Measurements from ENCODE around the gene GALNS. TPM values are rescaled to one million over a fixed set of nuclear protein-coding genes. Genes with fewer than 3 reads are reported as not detected.

Gene GALNS
- total RNA-seq, 4 donors from 2014 or later, result 1.8 to 36.2 (median 16.4) TPM

GRCh38 chr16:88800277-88800592 is 56.5 kb downstream of the GALNS start:
- TF ChIP-seq CTCF (IDR thresholded peaks at IDR 0.05), result no peak
- TF ChIP-seq POLR2A (IDR thresholded peaks at IDR 0.05), result no peak
- Histone ChIP-seq H3K27ac (no peak overlapping the region), H3K4me3 (no peak overlapping the region), H3K27me3 (no peaks in the 10 kb centered on the region), H3K4me1 (peaks cover 0 to 9% of the 10 kb centered on the region in 2 donors), H3K36me3 (no peaks in the 10 kb centered on the region), H3K9me3 (no peaks in the 10 kb centered on the region)
- no peak for DNase-seq
- intact Hi-C loops (cut with DNase I; ENCODE audit: low total_unique reads), result no loop called here

GRCh38 chr16:88799569-88800276 is 57.0 kb downstream of the GALNS start:
- DNase-seq, result no peak
- Histone ChIP-seq H3K36me3 (no peaks in the 10 kb centered on the region), H3K4me3 (no peak overlapping the region), H3K27ac (no peak overlapping the region), H3K27me3 (no peaks in the 10 kb centered on the region), H3K4me1 (peaks cover 0 to 9% of the 10 kb centered on the region in 2 donors), H3K9me3 (no peaks in the 10 kb centered on the region)
- intact Hi-C loops (cut with DNase I; ENCODE audit: low total_unique reads), result no loop called here
- TF ChIP-seq POLR2A (IDR thresholded peaks at IDR 0.05), result no peak
- TF ChIP-seq CTCF (IDR thresholded peaks at IDR 0.05), result no peak

- TF ChIP-seq CTCF (IDR thresholded peaks at IDR 0.05), result no peak
- no peak for TF ChIP-seq POLR2A (IDR thresholded peaks at IDR 0.05)
- Histone ChIP-seq H3K9me3 (no peaks in the 10 kb centered on the region), H3K36me3 (no peaks in the 10 kb centered on the region), H3K4me1 (peaks cover 0 to 3% of the 10 kb centered on the region in 2 donors), H3K27me3 (no peaks in the 10 kb centered on the region), H3K4me3 (no peak overlapping the region), H3K27ac (no peak overlapping the region)
- no peak for DNase-seq
- intact Hi-C loops (cut with DNase I; ENCODE audit: low total_unique reads), result no loop called here
These were observed 57.8 kb downstream of the GALNS start for GRCh38 chr16:88798772-88799455.

- Histone ChIP-seq H3K27ac (no peak overlapping the region), H3K4me1 (no peaks in the 10 kb centered on the region), H3K27me3 (peaks cover 0 to 7% of the 10 kb centered on the region in 2 donors), H3K9me3 (no peaks in the 10 kb centered on the region), H3K36me3 (no peaks in the 10 kb centered on the region), H3K4me3 (no peak overlapping the region)
- no peak for DNase-seq
- intact Hi-C loops (cut with DNase I; ENCODE audit: low total_unique reads), result no loop called here
- TF ChIP-seq CTCF (IDR thresholded peaks at IDR 0.05), result no peak
- no peak for TF ChIP-seq POLR2A (IDR thresholded peaks at IDR 0.05)
These were observed 58.7 kb downstream of the GALNS start for GRCh38 chr16:88798073-88798472.

- H3K27me3 ChIP-seq, result peaks cover 0 to 8% of the 10 kb centered on the region in 2 donors
- H3K4me1 ChIP-seq, result no peaks in the 10 kb centered on the region
- no peaks in the 10 kb centered on the region for H3K36me3 ChIP-seq
- intact Hi-C loops (cut with DNase I; ENCODE audit: low total_unique reads), result no loop called here
- TF ChIP-seq POLR2A (IDR thresholded peaks at IDR 0.05) (no peak), CTCF (IDR thresholded peaks at IDR 0.05) (no peak)
- no peaks in the 10 kb centered on the region for H3K9me3 ChIP-seq
- DNase-seq, result no peak
- no peak overlapping the region for H3K27ac ChIP-seq
- no peak overlapping the region for H3K4me3 ChIP-seq
These were observed 60.5 kb downstream of the GALNS start for GRCh38 chr16:88796278-88796677.
